Measurements from ENCODE around the gene CTCFL.
A peak's percentile ranks its signal among the peaks of the same experiment; 100 is the strongest.

CTCFL gene

GRCh38 chr20:57499676-57500075, 25.3 kb downstream of the CTCFL start:
- H3K27me3 Mint-ChIP-seq (ENCODE audit: low read depth, poor library complexity) = peaks cover 29% of the 10 kb centered on the region
- no peak overlapping the region for H3K4me3 Mint-ChIP-seq
- H3K36me3 Mint-ChIP-seq (ENCODE audit: low read depth) = no peaks in the 10 kb centered on the region
- no peak for DNase-seq
- H3K9me3 Mint-ChIP-seq = peaks cover 8% of the 10 kb centered on the region
- H3K4me1 Mint-ChIP-seq = peaks cover 58% of the 10 kb centered on the region
- no peak for TF ChIP-seq CTCF (IDR thresholded peaks at IDR 0.05)
- no peak overlapping the region for H3K27ac Mint-ChIP-seq

- no peaks in the 10 kb centered on the region for H3K36me3 Mint-ChIP-seq (ENCODE audit: low read depth)
- H3K9me3 Mint-ChIP-seq = peaks cover 8% of the 10 kb centered on the region
- peak; percentile 41 for DNase-seq
- peaks cover 29% of the 10 kb centered on the region for H3K27me3 Mint-ChIP-seq (ENCODE audit: low read depth, poor library complexity)
- peak overlapping the region; percentile 48 for H3K4me3 Mint-ChIP-seq
- TF ChIP-seq CTCF (IDR thresholded peaks at IDR 0.05) = peak; percentile 36
- no peak overlapping the region for H3K27ac Mint-ChIP-seq
- H3K4me1 Mint-ChIP-seq = peaks cover 64% of the 10 kb centered on the region
Observed at GRCh38 chr20:57498425-57499400, 26.2 kb downstream of the CTCFL start.

- Mint-ChIP-seq H3K4me1 (peaks cover 67% of the 10 kb centered on the region), H3K27ac (no peak overlapping the region), H3K9me3 (peaks cover 8% of the 10 kb centered on the region), H3K4me3 (no peak overlapping the region), H3K27me3 (ENCODE audit: low read depth, poor library complexity) (peaks cover 19% of the 10 kb centered on the region), H3K36me3 (ENCODE audit: low read depth) (no peaks in the 10 kb centered on the region)
- DNase-seq = no peak
- no peak for TF ChIP-seq CTCF (IDR thresholded peaks at IDR 0.05)
Observed at GRCh38 chr20:57496592-57496991, 28.3 kb downstream of the CTCFL start.

- no peak for DNase-seq
- Mint-ChIP-seq H3K27me3 (ENCODE audit: low read depth, poor library complexity) (peaks cover 15% of the 10 kb centered on the region), H3K27ac (no peak overlapping the region), H3K4me3 (no peak overlapping the region), H3K36me3 (ENCODE audit: low read depth) (no peaks in the 10 kb centered on the region), H3K9me3 (peaks cover 8% of the 10 kb centered on the region), H3K4me1 (peaks cover 63% of the 10 kb centered on the region)
- no peak for TF ChIP-seq CTCF (IDR thresholded peaks at IDR 0.05)
Observed at GRCh38 chr20:57495978-57496377, 29.0 kb downstream of the CTCFL start.

GRCh38 chr20:57493091-57493615, 31.8 kb downstream of the CTCFL start:
- TF ChIP-seq CTCF (IDR thresholded peaks at IDR 0.05) = no peak
- Mint-ChIP-seq H3K4me3 (no peak overlapping the region), H3K27ac (no peak overlapping the region), H3K9me3 (peaks cover 11% of the 10 kb centered on the region), H3K36me3 (ENCODE audit: low read depth) (no peaks in the 10 kb centered on the region), H3K4me1 (peaks cover 41% of the 10 kb centered on the region), H3K27me3 (ENCODE audit: low read depth, poor library complexity) (peaks cover 17% of the 10 kb centered on the region)
- DNase-seq = no peak

Data from nephron progenitor cell (in vitro differentiated cells).